WTC11 (cell line): ENCODE results near the gene COL21A1. TPM values are rescaled to one million over a fixed set of nuclear protein-coding genes. Genes with fewer than 3 reads are reported as not detected.

Experiments used
- ATAC-seq: fragments of 200-7000 bp; cut with Tn5 transposase; 2 replicates; pipeline ENCODE4 v1.10.0; 2021; ENCODE audit warnings: mild to moderate bottlenecking, moderate library complexity
- CTCF ChIA-PET: fragments of 300-600 bp; sonication (Branson Sonifier 250); formaldehyde crosslinking; loops from one replicate; lab custom pipeline; 2021; ENCODE audit warnings: antibody characterized with exemption; lab: Charles Lee
- POLR2A ChIA-PET: fragments of 350-600 bp; sonication (Branson Sonifier 250); formaldehyde crosslinking; loops from one replicate; lab custom pipeline; 2021; ENCODE audit warnings: antibody characterized with exemption; lab: Charles Lee
- DNase-seq: peaks from one replicate; pipeline ENCODE4 v3.0.0; 2021; ENCODE audit warnings: low spot score
- H3K27ac Mint-ChIP-seq: 2 replicates; pipeline ENCODE4 v1.8.0; 2021; ENCODE audit warnings: mixed read lengths
- H3K27me3 Mint-ChIP-seq: 2 replicates; pipeline ENCODE4 v1.8.0; 2021; ENCODE audit warnings: low read depth, mild to moderate bottlenecking, moderate library complexity, mixed read lengths
- H3K36me3 Mint-ChIP-seq: 2 replicates; pipeline ENCODE4 v1.8.0; 2021; ENCODE audit warnings: mixed read lengths
- H3K4me1 Mint-ChIP-seq: 2 replicates; pipeline ENCODE4 v1.8.0; 2022; ENCODE audit warnings: mixed read lengths
- H3K4me3 Mint-ChIP-seq: 2 replicates; pipeline ENCODE4 v1.8.0; 2021; ENCODE audit warnings: mild to moderate bottlenecking, moderate library complexity, mixed read lengths
- H3K9me3 Mint-ChIP-seq: 2 replicates; pipeline ENCODE4 v1.8.0; 2021; ENCODE audit warnings: mixed read lengths
- ARID4B ChIP-seq: sonication (generic); formaldehyde crosslinking; IDR thresholded peaks from 2 replicates; pipeline ENCODE4 v1.8.0; 2023; ENCODE audit warnings: missing genetic modification reagents, mild to moderate bottlenecking, borderline replicate concordance
- ATF6 ChIP-seq: sonication (generic); formaldehyde crosslinking; IDR thresholded peaks from 2 replicates; pipeline ENCODE4 v1.8.1; 2023; ENCODE audit warnings: mild to moderate bottlenecking, missing genetic modification reagents
- CREB1 ChIP-seq: sonication (generic); formaldehyde crosslinking; IDR thresholded peaks from 2 replicates; pipeline ENCODE4 v1.8.0; 2023; ENCODE audit warnings: mild to moderate bottlenecking, missing genetic modification reagents
- EMX1 ChIP-seq: fragments of 250-450 bp; sonication (Bioruptor Pico); IDR thresholded peaks from 2 replicates; pipeline ENCODE4 v1.8.0; 2021; ENCODE audit warnings: mild to moderate bottlenecking
- GRHL2 ChIP-seq: fragments of 250-450 bp; sonication (Bioruptor Pico); IDR thresholded peaks from 2 replicates; pipeline ENCODE4 v1.8.0; 2022; ENCODE audit warnings: mild to moderate bottlenecking, moderate library complexity; ENCODE audit not compliant: insufficient replicate concordance, severe bottlenecking
- SMAD3 ChIP-seq: sonication (generic); formaldehyde crosslinking; IDR thresholded peaks from 2 replicates; pipeline ENCODE4 v1.8.0; 2022; ENCODE audit warnings: missing genetic modification reagents, mild to moderate bottlenecking, borderline replicate concordance
- SOX15 ChIP-seq: fragments of 250-450 bp; sonication (Bioruptor Pico); IDR thresholded peaks from 2 replicates; pipeline ENCODE4 v1.9.0; 2021; ENCODE audit warnings: mild to moderate bottlenecking
- TEAD4 ChIP-seq: sonication (generic); formaldehyde crosslinking; IDR thresholded peaks from 2 replicates; pipeline ENCODE4 v1.8.0; 2022; ENCODE audit warnings: mild to moderate bottlenecking, missing genetic modification reagents
- TP53 ChIP-seq: sonication (generic); formaldehyde crosslinking; IDR thresholded peaks from 2 replicates; pipeline ENCODE4 v1.8.1; 2023; ENCODE audit warnings: mild to moderate bottlenecking, missing genetic modification reagents
- USF1 ChIP-seq: sonication (generic); formaldehyde crosslinking; IDR thresholded peaks from 2 replicates; pipeline ENCODE4 v1.8.0; 2022; ENCODE audit warnings: mild to moderate bottlenecking, missing genetic modification reagents
- USF2 ChIP-seq: sonication (generic); formaldehyde crosslinking; IDR thresholded peaks from 2 replicates; pipeline ENCODE4 v1.8.1; 2023; ENCODE audit warnings: mild to moderate bottlenecking, missing genetic modification reagents, moderate library complexity
- ZMAT4 ChIP-seq: fragments of 250-450 bp; sonication (Bioruptor Pico); IDR thresholded peaks from 2 replicates; pipeline ENCODE4 v1.9.0; 2021; ENCODE audit warnings: mild to moderate bottlenecking
- ZNF138 ChIP-seq: sonication (generic); formaldehyde crosslinking; conservative IDR thresholded peaks from 2 replicates; pipeline ENCODE4 v1.8.1; 2022; ENCODE audit warnings: mild to moderate bottlenecking, moderate library complexity, missing genetic modification reagents
- ZNF232 ChIP-seq: sonication (generic); formaldehyde crosslinking; IDR thresholded peaks from 2 replicates; pipeline ENCODE4 v1.8.0; 2022; ENCODE audit warnings: mild to moderate bottlenecking, missing genetic modification reagents
- ZNF671 ChIP-seq: fragments of 250-450 bp; sonication (Bioruptor Pico); IDR thresholded peaks from 2 replicates; pipeline ENCODE4 v1.8.0; 2021; ENCODE audit warnings: mild to moderate bottlenecking
- total RNA-seq: library from RNA; stranded (reverse); gene quantifications from 3 replicates; pipeline ENCODE4 v1.2.3, GENCODE V29; 2021

Gene COL21A1
- total RNA-seq, 1 experiment from 2014 or later, result 4.4 TPM

GRCh38 chr6:56038764-56039163 lies 208.6 kb downstream of the COL21A1 start:
- TF ChIP-seq SMAD3 (CRISPR knock-in tag) (no peak), ZNF671 (CRISPR knock-in tag) (no peak), EMX1 (CRISPR knock-in tag) (no peak)
- no peaks in the 10 kb centered on the region for H3K4me1 Mint-ChIP-seq

GRCh38 chr6:56037601-56038000 lies 209.8 kb downstream of the COL21A1 start:
- TF ChIP-seq ZMAT4 (no peak), GRHL2 (CRISPR knock-in tag) (no peak)
- no peak overlapping the region for H3K4me3 Mint-ChIP-seq
- no peaks in the 10 kb centered on the region for H3K27me3 Mint-ChIP-seq
- no peaks in the 10 kb centered on the region for H3K9me3 Mint-ChIP-seq
- no peaks in the 10 kb centered on the region for H3K4me1 Mint-ChIP-seq
- DNase-seq (no peak), ATAC-seq (no peak)
- ChIA-PET POLR2A (no interaction called here), CTCF (no interaction called here)
- H3K27ac Mint-ChIP-seq, result no peak overlapping the region
- H3K36me3 Mint-ChIP-seq, result no peaks in the 10 kb centered on the region

More at GRCh38 chr6:56038764-56039163, 208.6 kb downstream of the COL21A1 start:
- Mint-ChIP-seq H3K9me3 (no peaks in the 10 kb centered on the region), H3K4me3 (no peak overlapping the region), H3K36me3 (no peaks in the 10 kb centered on the region), H3K27ac (no peak overlapping the region), H3K27me3 (no peaks in the 10 kb centered on the region)
- ChIA-PET CTCF (no interaction called here), POLR2A (no interaction called here)
- DNase-seq (no peak), ATAC-seq (no peak)

- Mint-ChIP-seq H3K4me1 (no peaks in the 10 kb centered on the region), H3K36me3 (no peaks in the 10 kb centered on the region), H3K4me3 (no peak overlapping the region), H3K9me3 (no peaks in the 10 kb centered on the region), H3K27ac (no peak overlapping the region)
- POLR2A ChIA-PET, result no interaction called here
- TF ChIP-seq ARID4B (CRISPR knock-in tag) (no peak), ZNF232 (CRISPR knock-in tag) (no peak), ZNF138 (no peak), ATF6 (no peak), TEAD4 (CRISPR knock-in tag) (no peak), USF1 (CRISPR knock-in tag) (no peak), CREB1 (CRISPR knock-in tag) (no peak), USF2 (CRISPR knock-in tag) (no peak), TP53 (no peak), SOX15 (CRISPR knock-in tag) (no peak)
- TF ChIP-seq, all 79 proteins: peak for 0
- no peaks in the 10 kb centered on the region for H3K27me3 Mint-ChIP-seq
- ATAC-seq, result no peak
- DNase-seq, result no peak
- CTCF ChIA-PET, result no interaction called here
Measured at GRCh38 chr6:56036916-56037600, 210.3 kb downstream of the COL21A1 start.
